GM15510 (cell line): ENCODE results near the gene CAMKMT.

Source experiments
- POLR2A ChIP-seq: IDR thresholded peaks from 3 replicates; pipeline ENCODE4 v1.6.1; 2011; ENCODE audit warnings: borderline replicate concordance; ENCODE audit not compliant: insufficient read length; ENCODE audit errors: extremely low read depth

Gene CAMKMT

GRCh38 chr2:44649381-44649780 is 287.6 kb downstream of the CAMKMT start:
- TF ChIP-seq POLR2A = no peak

- TF ChIP-seq POLR2A = no peak
These were observed 289.0 kb downstream of the CAMKMT start for GRCh38 chr2:44650796-44651195.

- no peak for TF ChIP-seq POLR2A
These were observed 290.2 kb downstream of the CAMKMT start for GRCh38 chr2:44651974-44652373.

DNA sequence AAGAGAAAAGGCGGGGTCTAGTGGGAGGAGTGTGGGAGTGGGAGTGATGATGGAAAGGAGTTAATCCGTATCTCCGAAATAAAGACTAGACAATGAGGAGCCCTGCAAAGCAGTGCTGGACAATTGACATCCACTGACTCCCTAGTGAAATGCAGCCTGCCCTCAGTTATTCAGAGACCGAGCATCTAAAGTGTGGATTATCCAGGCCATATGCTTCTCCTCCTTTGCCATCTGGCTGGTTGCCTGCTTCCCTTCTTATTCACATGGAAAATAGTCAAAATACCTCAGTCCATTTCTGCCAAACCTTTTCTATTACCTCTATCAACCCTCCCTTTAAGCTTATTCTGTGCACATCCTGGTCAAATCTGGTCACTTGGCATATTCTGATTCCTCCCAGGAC is 291.0 kb downstream of the CAMKMT start:
- TF ChIP-seq POLR2A = no peak

GRCh38 chr2:44655401-44655864 is 293.7 kb downstream of the CAMKMT start:
- no peak for TF ChIP-seq POLR2A

DNA sequence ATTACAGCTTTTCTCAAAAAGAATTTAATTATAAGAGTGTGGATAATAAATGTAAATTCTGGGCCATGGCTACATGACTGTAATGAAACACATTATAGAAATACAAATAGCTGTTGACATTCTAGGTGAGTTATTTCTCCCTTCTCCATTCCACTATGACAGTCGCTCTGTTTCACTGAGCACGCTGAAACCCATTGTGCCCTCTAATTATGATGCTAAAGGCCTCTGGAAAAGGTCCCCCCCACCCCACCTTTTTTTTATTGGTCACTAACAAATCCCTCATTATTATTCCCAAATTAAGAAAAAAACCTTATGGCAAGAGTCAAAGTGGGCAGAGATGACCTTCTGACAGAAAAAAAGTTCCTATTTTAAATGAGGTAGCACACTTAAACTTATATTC is 294.7 kb downstream of the CAMKMT start:
- no peak for TF ChIP-seq POLR2A

DNA sequence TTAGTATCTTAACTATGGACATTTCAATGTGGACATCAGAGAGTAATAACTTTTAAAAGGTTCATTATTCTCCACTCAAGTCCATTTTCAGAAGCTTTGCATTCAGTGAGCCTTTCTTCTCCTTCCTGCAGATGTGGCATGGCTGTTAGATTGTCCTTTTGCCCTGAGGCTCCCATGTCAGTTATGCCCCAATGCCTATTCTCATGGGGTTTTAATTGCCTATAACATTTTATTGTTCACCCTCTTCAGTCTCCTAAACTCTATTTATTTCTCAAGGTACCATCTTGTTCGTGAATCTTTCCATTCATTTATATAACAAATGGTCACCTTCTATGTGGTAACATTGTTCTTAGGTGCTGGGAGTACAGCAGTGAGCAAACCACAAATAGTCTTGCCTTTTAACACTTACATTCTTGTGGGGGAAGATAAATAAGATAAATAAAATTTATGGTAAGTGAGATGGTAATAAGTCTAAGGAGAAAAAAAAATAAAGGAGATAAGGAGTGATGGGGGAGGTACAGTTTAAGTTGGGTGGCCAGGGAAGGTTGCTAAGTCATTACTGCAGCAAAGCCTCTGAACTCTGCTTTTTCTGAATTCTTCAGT is 301.8 kb downstream of the CAMKMT start:
- no peak for TF ChIP-seq POLR2A

DNA sequence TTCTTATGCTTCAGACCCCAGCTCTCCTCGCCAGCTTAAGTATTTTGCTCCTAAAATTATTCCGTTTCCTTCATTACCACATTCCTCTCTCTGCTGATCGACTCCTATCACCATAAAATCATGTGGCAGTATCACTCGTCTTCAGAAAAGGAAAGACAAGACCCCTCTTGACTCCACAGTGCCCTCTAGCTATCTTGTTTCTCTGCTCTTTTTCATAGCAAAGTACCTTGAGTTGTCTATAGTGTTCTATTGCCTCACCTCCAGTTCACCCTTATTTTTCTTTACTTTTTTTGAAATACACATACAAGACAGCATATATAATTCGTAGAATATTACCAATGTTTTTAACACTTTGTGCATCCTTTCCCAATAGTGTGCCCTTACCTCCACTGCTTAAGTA is 306.6 kb downstream of the CAMKMT start:
- no peak for TF ChIP-seq POLR2A

GRCh38 chr2:44671276-44671675 is 309.5 kb downstream of the CAMKMT start:
- no peak for TF ChIP-seq POLR2A

GRCh38 chr2:44671916-44672315 is 310.2 kb downstream of the CAMKMT start:
- TF ChIP-seq POLR2A = no peak

DNA sequence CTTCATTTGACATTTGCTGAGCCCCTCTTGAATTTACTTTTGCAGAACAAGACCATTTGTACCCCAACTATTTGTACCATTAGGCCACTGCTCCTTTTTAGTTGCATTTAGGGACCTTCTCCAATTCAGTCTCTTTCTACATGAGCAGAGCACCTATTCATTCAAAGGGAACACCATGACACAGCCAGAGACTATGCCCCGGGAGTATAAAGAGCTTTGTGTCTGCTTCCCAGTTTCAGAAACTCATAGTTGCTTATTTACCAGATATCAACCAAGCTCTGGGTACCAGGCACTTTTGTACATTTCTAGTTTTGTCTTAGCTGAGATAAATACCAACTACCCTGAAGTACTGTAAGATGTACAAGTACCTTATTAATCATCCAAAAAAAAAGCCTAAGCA is 310.7 kb downstream of the CAMKMT start:
- no peak for TF ChIP-seq POLR2A

DNA sequence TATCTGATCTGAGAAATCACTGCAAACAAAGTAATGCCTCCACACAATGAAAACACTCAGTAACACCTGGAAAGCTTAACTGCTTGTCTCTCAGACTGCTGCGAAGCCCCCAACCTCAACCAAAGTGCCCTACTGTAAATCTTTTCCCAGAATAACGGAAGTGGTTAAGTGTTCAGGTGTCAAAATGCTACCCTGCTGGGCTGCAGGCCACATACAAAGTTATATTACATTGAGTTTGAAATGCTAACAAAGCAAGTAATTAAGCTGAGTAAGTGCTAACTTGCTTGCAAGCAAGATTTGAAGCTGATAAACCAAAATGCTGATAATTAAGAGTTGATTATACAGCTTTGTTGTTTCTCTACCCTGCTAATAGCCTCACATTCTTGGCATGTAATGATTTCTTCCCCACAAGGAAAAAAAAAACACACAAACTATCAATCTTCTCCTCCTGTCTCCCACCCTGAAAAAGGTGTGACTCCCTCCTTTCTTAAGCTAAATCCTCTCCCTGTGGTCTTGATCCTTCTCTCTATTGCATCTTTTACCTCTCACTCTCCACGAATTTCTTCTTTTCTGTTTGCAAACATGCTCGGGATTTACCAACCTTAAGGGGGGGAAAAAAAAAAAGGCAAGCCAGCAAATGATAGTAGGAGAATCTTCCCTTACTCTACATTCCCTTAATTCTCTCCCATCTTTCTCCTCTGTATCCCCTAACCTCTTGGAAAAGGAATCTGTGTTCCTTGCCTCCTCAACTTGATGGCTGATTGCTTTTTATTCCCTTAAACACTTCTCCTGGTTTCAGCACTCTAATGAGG is 312.9 kb downstream of the CAMKMT start:
- no peak for TF ChIP-seq POLR2A

GRCh38 chr2:44676379-44676778 is 314.6 kb downstream of the CAMKMT start:
- TF ChIP-seq POLR2A = no peak

GRCh38 chr2:44679584-44679983 is 317.8 kb downstream of the CAMKMT start:
- TF ChIP-seq POLR2A = no peak

GRCh38 chr2:44679990-44680389 is 318.2 kb downstream of the CAMKMT start:
- no peak for TF ChIP-seq POLR2A

- no peak for TF ChIP-seq POLR2A
These were observed 318.8 kb downstream of the CAMKMT start for GRCh38 chr2:44680424-44680971.

- TF ChIP-seq POLR2A = no peak
These were observed 319.3 kb downstream of the CAMKMT start for GRCh38 chr2:44680983-44681531.

- TF ChIP-seq POLR2A = no peak
These were observed 320.7 kb downstream of the CAMKMT start for GRCh38 chr2:44682459-44682858.
